NCI-H2171 treated with DMSO at 0.1 percent for 48 hours (cell line): ENCODE measurements around the gene SERAC1.
"Not testable (repeated sequence)": the region's sequence is repeated elsewhere in the genome, so short reads cannot be mapped to it uniquely, and the experiment has no call there.

Source experiments
- DNase-seq: peaks from one replicate; lab custom pipeline; 2025; lab: John Stamatoyannopoulos, UW

Gene SERAC1

DNA sequence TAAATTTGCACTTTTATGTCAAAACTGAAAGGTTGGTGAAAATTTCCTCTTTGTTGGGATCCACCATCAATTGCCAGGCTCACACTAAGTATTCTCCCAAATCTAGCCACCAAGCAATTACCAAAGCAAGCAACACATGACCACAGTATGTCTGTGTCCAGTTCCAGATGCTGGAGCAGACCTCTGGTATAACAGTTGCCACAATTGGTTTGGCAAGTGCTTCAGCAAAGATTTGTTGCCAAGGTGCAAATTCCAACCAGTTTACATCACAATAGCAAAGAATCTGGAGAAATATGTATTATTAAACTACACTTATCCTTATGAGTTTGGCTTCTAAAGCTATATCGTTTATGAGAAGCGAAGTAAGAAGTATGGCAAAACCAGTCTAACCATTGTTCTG, 6.5 kb upstream of the SERAC1 start:
- DNase-seq = no peak

DNA sequence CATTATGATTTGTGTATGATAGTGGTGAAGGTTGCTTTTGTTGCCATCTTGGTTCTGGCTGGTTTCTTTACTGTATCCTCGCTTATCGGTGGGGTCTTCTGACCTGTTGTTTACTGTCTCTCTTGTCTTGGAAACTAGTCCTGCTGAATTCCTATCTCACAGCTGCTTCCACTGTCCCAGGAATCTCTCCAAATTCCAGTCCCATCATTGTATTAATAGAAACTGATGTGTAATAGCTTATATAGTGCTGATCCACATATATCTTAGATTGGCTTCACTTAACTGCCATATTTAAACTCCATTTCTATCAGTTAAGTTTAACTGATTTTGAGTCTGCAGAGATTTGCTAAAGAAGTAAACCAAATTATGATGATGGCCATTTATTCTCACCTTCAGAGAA, 6.0 kb upstream of the SERAC1 start:
- no peak for DNase-seq

DNA sequence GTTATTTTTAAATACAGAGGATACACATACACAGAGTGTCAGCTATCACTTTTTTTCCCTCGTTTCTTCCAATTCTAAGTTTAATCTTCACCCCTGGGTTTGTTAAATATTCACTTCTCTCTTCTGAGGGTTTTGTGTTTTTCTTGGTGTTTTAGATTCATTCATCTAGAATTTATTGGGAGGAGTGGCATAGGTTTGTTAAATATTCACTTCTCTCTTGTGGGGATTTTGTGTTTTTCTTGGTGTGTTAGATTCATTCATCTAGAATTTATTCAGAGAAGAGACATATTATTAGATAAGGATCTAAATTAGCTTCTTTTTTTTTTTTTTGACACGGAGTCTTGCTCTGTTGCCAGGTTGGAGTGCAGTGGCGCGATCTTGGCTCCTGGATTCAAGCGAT, 3.9 kb upstream of the SERAC1 start:
- no peak for DNase-seq

DNA sequence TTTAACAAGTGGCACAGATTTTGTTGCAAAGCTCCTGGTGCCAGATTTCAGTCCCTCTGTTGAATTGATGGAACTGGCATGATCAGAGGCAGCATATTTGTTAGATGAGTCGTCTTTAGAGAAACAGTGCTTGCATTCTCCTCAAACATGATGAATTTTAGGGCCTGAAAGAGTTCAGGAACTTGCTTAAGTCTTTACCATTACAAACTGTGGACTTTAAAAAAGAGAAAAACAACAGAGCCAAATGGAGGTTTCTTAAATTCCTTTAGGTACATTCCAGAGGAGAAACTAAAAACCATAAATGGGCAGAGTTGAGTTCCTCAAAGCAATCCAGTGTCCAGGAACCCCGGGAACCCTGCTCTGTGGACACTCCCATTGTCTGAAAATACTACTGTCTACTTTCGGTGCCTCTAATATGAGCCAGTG, 2.6 kb upstream of the SERAC1 start:
- no peak for DNase-seq

DNA sequence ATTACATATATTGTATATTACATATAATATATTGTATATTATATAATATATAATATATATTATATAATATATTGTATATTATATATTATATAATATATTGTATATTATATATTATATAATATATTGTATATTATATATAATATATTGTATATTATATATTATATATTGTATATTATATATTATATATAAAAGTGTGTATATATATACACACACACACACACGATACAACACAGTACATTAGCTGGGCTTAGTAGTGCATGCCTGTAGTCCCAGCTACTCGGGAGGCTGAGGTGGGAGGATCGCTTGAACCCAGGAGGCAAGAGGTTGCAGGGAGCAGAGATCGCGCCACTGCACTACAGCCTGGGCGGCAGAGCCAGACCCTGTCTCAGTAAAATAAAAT, 1.6 kb upstream of the SERAC1 start:
- not testable (repeated sequence) for DNase-seq

DNA sequence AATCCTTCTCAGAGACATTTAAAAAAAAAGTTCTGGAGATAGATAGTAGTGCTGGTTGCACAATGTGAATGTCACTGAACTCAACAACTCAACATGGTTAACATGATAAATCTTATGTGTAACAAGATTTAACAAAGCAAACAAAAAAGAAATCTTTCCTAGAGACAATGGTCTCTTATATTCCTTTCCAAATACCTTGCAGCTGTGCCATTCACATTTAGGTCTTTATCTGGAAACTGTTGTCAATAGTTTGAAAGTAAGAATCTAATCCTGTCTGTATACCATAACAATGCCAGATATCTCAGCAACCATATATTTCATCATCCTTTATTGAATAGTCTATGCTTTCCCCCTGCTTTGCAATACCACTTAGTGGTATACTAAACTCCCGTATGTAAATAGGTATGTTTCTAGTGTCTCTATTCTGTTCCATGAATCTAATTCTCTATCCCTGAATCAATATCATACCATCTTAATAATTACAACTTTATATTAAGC, 2.1 kb downstream of the SERAC1 start:
- DNase-seq = no peak

DNA sequence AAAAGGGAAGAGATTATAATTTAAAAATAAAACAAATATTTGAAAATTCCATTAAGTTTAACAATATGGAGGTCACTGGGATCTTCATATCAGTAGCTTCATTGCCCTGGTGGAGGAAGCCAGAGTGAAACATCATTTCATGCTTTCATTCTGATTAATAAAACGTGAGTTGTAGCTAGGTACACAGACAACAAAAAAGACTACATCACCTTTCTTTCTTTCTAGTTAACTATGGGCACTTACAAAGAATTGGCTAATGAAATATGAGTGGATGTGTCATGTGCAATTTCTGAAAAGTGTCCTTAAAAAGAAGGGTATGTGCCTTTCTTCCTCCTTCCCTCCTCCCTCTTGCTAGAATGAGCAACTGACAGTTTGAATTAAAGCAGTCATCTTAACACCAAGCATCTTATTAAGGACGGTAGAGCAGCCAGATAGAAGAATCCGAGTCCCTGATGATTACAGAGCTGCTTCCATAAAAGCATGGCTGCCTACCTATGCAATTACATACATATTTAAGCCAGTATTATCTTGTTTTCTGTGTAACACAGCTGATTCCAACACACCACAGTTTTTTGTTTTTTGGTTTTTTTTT, 3.4 kb downstream of the SERAC1 start:
- DNase-seq = no peak

- no peak for DNase-seq
These were observed 6.4 kb downstream of the SERAC1 start for GRCh38 chr6:158161566-158162254.

GRCh38 chr6:158160932-158161539, 7.0 kb downstream of the SERAC1 start:
- no peak for DNase-seq

GRCh38 chr6:158158748-158159147, 9.3 kb downstream of the SERAC1 start:
- DNase-seq = no peak

GRCh38 chr6:158158123-158158522, 9.9 kb downstream of the SERAC1 start:
- DNase-seq = no peak

DNA sequence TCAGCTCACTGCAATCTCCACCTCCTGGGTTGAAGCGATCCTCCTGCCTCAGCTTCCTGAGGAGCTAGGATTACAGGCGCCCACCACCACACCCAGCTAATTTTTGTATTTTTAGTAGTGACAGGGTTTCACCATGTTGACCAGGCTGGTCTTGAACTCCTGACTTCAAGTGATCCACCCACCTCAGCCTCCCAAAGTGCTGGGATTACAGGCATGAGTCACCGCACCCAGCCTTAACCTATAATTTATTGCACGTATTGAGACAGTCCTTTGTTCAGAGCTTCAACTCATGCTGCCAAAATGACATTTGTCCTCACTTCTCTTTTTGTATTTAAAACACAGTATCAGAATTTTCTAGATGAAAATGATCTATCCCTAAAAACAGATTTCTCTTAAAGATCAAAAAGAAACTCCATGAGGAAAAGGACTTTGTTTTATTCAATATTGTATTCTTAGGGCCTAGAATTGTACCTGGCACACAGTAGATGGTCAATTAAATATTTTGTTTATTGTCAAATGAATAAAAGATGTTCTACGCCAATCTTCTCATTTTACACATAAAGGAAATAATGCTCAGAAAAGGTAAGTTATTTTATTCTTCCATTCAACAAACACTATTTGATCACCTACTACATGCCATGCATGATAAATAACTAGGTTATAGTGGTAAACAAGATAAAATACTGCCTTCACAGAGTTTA, 10.8 kb downstream of the SERAC1 start:
- DNase-seq = no peak

- DNase-seq = no peak
These were observed 13.2 kb downstream of the SERAC1 start for GRCh38 chr6:158154816-158155215.

- DNase-seq = no peak
These were observed 14.5 kb downstream of the SERAC1 start for GRCh38 chr6:158153576-158153975.

DNA sequence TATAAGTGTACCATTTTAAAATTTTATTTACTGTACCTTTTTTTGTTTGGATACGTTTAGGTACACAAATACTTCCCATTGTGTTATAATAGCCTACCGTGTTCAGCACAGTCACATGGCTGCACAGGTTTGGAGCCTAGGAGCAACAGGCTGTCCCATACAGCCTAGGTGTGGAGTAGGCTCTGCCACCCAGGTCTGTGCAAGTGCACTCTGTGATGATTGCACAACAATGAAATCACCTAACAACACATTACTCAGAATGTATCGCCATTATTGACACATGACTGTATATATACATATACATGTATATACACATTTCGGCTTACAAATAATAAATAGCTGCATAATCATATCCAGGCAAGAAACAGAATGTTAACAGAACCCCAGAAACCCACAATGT, 15.4 kb downstream of the SERAC1 start:
- no peak for DNase-seq

DNA sequence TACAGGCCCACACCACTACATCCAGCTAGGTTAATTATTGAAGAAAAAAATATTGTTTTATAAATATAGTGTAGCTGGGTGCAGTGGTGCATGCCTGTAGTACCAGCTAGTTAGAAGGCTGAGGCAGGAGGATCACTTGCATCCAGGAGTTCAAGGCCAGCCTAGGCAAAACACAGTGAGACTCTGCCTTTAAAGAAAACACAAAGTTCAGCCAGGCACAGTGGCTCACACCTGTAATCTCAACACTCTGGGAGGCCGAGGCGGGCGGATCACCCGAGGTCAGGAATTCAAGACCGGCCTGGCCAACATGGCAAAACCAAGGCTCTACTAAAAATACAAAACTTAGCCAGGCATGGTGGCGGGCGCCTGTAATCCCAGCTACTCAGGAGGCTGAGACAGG, 16.0 kb downstream of the SERAC1 start:
- not testable (repeated sequence) for DNase-seq

DNA sequence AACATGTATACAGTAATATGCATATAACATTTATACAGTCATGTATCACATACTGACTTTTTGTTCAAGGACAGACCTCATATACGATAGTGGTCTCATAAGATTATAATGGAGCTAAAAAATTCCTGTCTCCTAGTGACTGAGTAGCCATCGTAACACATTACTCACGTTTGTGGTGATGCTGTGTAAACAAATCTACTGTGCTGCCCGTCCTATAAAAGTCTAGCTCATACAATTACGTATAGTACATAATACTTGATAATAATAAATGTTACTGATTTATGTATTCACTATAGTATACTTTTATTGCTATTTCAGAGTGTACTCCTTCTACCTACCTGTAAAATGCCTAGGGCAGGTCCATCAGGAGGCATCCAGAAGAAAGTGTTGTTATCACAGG, 17.4 kb downstream of the SERAC1 start:
- DNase-seq = no peak

- DNase-seq = peak; percentile 76
These were observed 18.4 kb downstream of the SERAC1 start for GRCh38 chr6:158149641-158150040.

- DNase-seq = no peak
These were observed 24.4 kb downstream of the SERAC1 start for GRCh38 chr6:158143700-158144099.

- no peak for DNase-seq
These were observed 25.3 kb downstream of the SERAC1 start for GRCh38 chr6:158142789-158143188.

- DNase-seq = peak; percentile 61
These were observed 36.1 kb downstream of the SERAC1 start for GRCh38 chr6:158131926-158132325.

- no peak for DNase-seq
These were observed 42.8 kb downstream of the SERAC1 start for GRCh38 chr6:158125271-158125670.

GRCh38 chr6:158124288-158124687, 43.8 kb downstream of the SERAC1 start:
- no peak for DNase-seq
